IMR-90 (cell line): ENCODE measurements around the gene CRIM1. TPM values are rescaled to one million over a fixed set of nuclear protein-coding genes. Genes with fewer than 3 reads are reported as not detected.

ENCODE experiments used
- ATAC-seq: fragments of 200-7000 bp; cut with Tn5 transposase; 2 replicates; pipeline ENCODE4 v1.9.1; 2020; ENCODE audit warnings: low read depth, mild to moderate bottlenecking, moderate library complexity
- BruUV-seq: library from RNA; stranded (reverse); fragments of 400-500 nt; replicated peaks from 2 replicates; lab custom pipeline; 2021; lab: Mats Ljungman, UMichigan
- CTCF ChIA-PET: fragments of 300-600 bp; formaldehyde crosslinking; extraction: SDS; loops from one replicate; lab custom pipeline; 2021; ENCODE audit warnings: antibody characterized with exemption; lab: Yijun Ruan, JAX
- POLR2A ChIA-PET: fragments of 300-600 bp; sonication (Branson Sonifier 250); formaldehyde crosslinking; loops from one replicate; lab custom pipeline; 2022; ENCODE audit warnings: antibody characterized with exemption; ENCODE audit not compliant: unreplicated experiment; lab: Charles Lee
- DNase-seq: peaks from one replicate; pipeline ENCODE4 v3.0.0; 2013
- H2AFZ ChIP-seq: replicated peaks from 2 replicates; pipeline ENCODE3; 2013; ENCODE audit warnings: low read length, mild to moderate bottlenecking; ENCODE audit not compliant: poor library complexity
- H2AK5ac ChIP-seq: 2 replicates; pipeline ENCODE4 v1.6.1; 2013; ENCODE audit warnings: low read depth, low read length, inconsistent platforms
- H2AK9ac ChIP-seq: replicated peaks from 2 replicates; pipeline ENCODE3; 2013; ENCODE audit warnings: mild to moderate bottlenecking, low read depth, low read length, moderate library complexity; ENCODE audit not compliant: poor library complexity
- H2BK120ac ChIP-seq: 2 replicates; pipeline ENCODE4 v1.6.1; 2013; ENCODE audit warnings: low read depth, low read length, inconsistent platforms
- H2BK15ac ChIP-seq: 3 replicates; pipeline ENCODE4 v1.6.1; 2013; ENCODE audit warnings: low read depth, low read length, inconsistent platforms
- H2BK20ac ChIP-seq: 2 replicates; pipeline ENCODE4 v1.6.1; 2013; ENCODE audit warnings: low read depth, mild to moderate bottlenecking, inconsistent platforms, low read length, moderate library complexity
- H2BK5ac ChIP-seq: 2 replicates; pipeline ENCODE4 v1.6.1; 2013; ENCODE audit warnings: mild to moderate bottlenecking, low read depth, low read length, inconsistent platforms; ENCODE audit not compliant: poor library complexity, severe bottlenecking
- H3K14ac ChIP-seq: replicated peaks from 2 replicates; pipeline ENCODE4 v1.6.1; 2013; ENCODE audit warnings: low read depth, low read length, inconsistent platforms
- H3K18ac ChIP-seq: 2 replicates; pipeline ENCODE4 v1.6.1; 2013; ENCODE audit warnings: low read depth, low read length, control low read depth
- H3K23ac ChIP-seq: 2 replicates; pipeline ENCODE4 v1.6.1; 2013; ENCODE audit warnings: low read depth, low read length, inconsistent platforms
- H3K27ac ChIP-seq: 2 replicates; pipeline ENCODE4 v1.5.1; 2013; ENCODE audit warnings: mild to moderate bottlenecking, control low read depth, low read length; ENCODE audit not compliant: insufficient read depth
- H3K27me3 ChIP-seq: 2 replicates; pipeline ENCODE4 v1.6.1; 2013; ENCODE audit warnings: low read length; ENCODE audit not compliant: control insufficient read depth, insufficient read depth
- H3K36me3 ChIP-seq: 2 replicates; pipeline ENCODE4 v1.6.1; 2013; ENCODE audit warnings: low read length, mixed read lengths; ENCODE audit not compliant: control insufficient read depth, insufficient read depth
- H3K4ac ChIP-seq: 2 replicates; pipeline ENCODE4 v1.6.1; 2013; ENCODE audit warnings: low read depth, low read length, inconsistent platforms
- H3K4me1 ChIP-seq: 2 replicates; pipeline ENCODE4 v1.6.1; 2013; ENCODE audit warnings: low read length, mixed read lengths; ENCODE audit not compliant: control insufficient read depth, insufficient read depth
- H3K4me2 ChIP-seq: 2 replicates; pipeline ENCODE4 v1.6.1; 2013; ENCODE audit warnings: low read depth, mild to moderate bottlenecking, control low read depth, low read length, moderate library complexity
- H3K4me3 ChIP-seq: 2 replicates; pipeline ENCODE4 v1.5.1; 2013; ENCODE audit warnings: low read depth, mild to moderate bottlenecking, control low read depth, low read length, moderate library complexity; ENCODE audit not compliant: insufficient read depth
- H3K56ac ChIP-seq: 2 replicates; pipeline ENCODE4 v1.6.1; 2013; ENCODE audit warnings: low read length, inconsistent platforms; ENCODE audit not compliant: insufficient read depth; ENCODE audit errors: extremely low read depth
- H3K79me1 ChIP-seq, 2 experiments: 2 replicates each; pipeline ENCODE4 v1.6.1; 2013; ENCODE audit warnings: low read length in 2 of 2, inconsistent platforms in 1 of 2, low read depth in 1 of 2
- H3K9ac ChIP-seq: 2 replicates; pipeline ENCODE4 v1.6.1; 2013; ENCODE audit warnings: low read depth, low read length, control low read depth
- H3K9me1 ChIP-seq: 2 replicates; pipeline ENCODE4 v1.6.1; 2013; ENCODE audit warnings: low read length, inconsistent platforms; ENCODE audit not compliant: insufficient read depth
- H3K9me3 ChIP-seq: 2 replicates; pipeline ENCODE4 v1.6.1; 2013; ENCODE audit warnings: low read length; ENCODE audit not compliant: control insufficient read depth, insufficient read depth
- H4K20me1 ChIP-seq: 2 replicates; pipeline ENCODE4 v1.6.1; 2013; ENCODE audit warnings: low read length, inconsistent platforms; ENCODE audit not compliant: insufficient read depth
- H4K5ac ChIP-seq: 2 replicates; pipeline ENCODE4 v1.6.1; 2013; ENCODE audit warnings: mild to moderate bottlenecking, low read depth, low read length, control low read depth
- H4K8ac ChIP-seq, 2 experiments: 2 replicates each; pipeline ENCODE4 v1.6.1; 2013; ENCODE audit warnings: low read depth in 2 of 2, low read length in 2 of 2, control low read depth in 1 of 2, inconsistent platforms in 1 of 2
- H4K91ac ChIP-seq: 2 replicates; pipeline ENCODE4 v1.6.1; 2013; ENCODE audit warnings: low read depth, low read length, inconsistent platforms; ENCODE audit not compliant: insufficient read depth
- BHLHE40 ChIP-seq: fragments of 150-350 bp; IDR thresholded peaks from 2 replicates; pipeline ENCODE4 v1.6.1; 2016; ENCODE audit warnings: mild to moderate bottlenecking, low read depth, low read length
- CEBPB ChIP-seq: IDR thresholded peaks from 2 replicates; pipeline ENCODE4 v1.6.1; 2012; ENCODE audit warnings: low read depth, low read length, improper control_type of control experiment
- CTCF ChIP-seq: conservative IDR thresholded peaks from 2 replicates; pipeline ENCODE4 v1.5.1; 2012; ENCODE audit warnings: mild to moderate bottlenecking, low read depth, low read length, improper control_type of control experiment
- ELK1 ChIP-seq: fragments of 150-350 bp; IDR thresholded peaks from 2 replicates; pipeline ENCODE4 v1.6.1; 2016; ENCODE audit warnings: low read depth, mild to moderate bottlenecking, low read length, moderate library complexity, borderline replicate concordance
- FOS ChIP-seq: fragments of 150-350 bp; IDR thresholded peaks from 2 replicates; pipeline ENCODE4 v1.6.1; 2016; ENCODE audit warnings: low read depth, low read length
- MAZ ChIP-seq: IDR thresholded peaks from 2 replicates; pipeline ENCODE4 v1.6.1; 2012; ENCODE audit warnings: low read depth, mild to moderate bottlenecking, low read length, improper control_type of control experiment, moderate library complexity, borderline replicate concordance
- MXI1 ChIP-seq: IDR thresholded peaks from 2 replicates; pipeline ENCODE4 v1.6.1; 2012; ENCODE audit warnings: low read depth, mild to moderate bottlenecking, low read length, moderate library complexity, borderline replicate concordance
- NFE2L2 ChIP-seq: fragments of 150-350 bp; IDR thresholded peaks from 2 replicates; pipeline ENCODE4 v1.6.1; 2016; ENCODE audit warnings: low read depth, mild to moderate bottlenecking, low read length
- POLR2A ChIP-seq: IDR thresholded peaks from 2 replicates; pipeline ENCODE4 v1.6.1; 2012; ENCODE audit warnings: mild to moderate bottlenecking, low read depth, low read length
- RAD21 ChIP-seq: IDR thresholded peaks from 2 replicates; pipeline ENCODE4 v1.6.1; 2012; ENCODE audit warnings: low read length, improper control_type of control experiment
- RCOR1 ChIP-seq: IDR thresholded peaks from 2 replicates; pipeline ENCODE4 v1.6.1; 2012; ENCODE audit warnings: mild to moderate bottlenecking, low read length, improper control_type of control experiment; ENCODE audit not compliant: insufficient replicate concordance
- RFX5 ChIP-seq: IDR thresholded peaks from 2 replicates; pipeline ENCODE4 v1.8.0; 2012; ENCODE audit warnings: low read depth, mild to moderate bottlenecking, low read length, moderate library complexity
- USF2 ChIP-seq: fragments of 150-350 bp; IDR thresholded peaks from 2 replicates; pipeline ENCODE4 v1.6.1; 2017; ENCODE audit warnings: mild to moderate bottlenecking, antibody characterized with exemption, low read length, low read depth
- WGBS, 2 experiments: methylation state at CpG; one replicate each; pipeline versions ENCODE4 v1.1.5 to v1.1.7; 2013; ENCODE audit warnings: missing lambda C conversion rate in 2 of 2; ENCODE audit not compliant: insufficient read length in 1 of 2; ENCODE audit errors: extremely low coverage in 2 of 2; 5-methylcytosine and 5-hydroxymethylcytosine counted together
- dilution Hi-C: fragments of 300-500 bp; cut with HindIII; formaldehyde crosslinking; loops from one replicate; pipeline ENCODE4 v1.14.3; 2018; ENCODE audit warnings: low sequenced_read_pairs; ENCODE audit not compliant: unreplicated experiment
- in situ Hi-C: fragments of 300-500 bp; cut with MboI; formaldehyde crosslinking; loops from 3 replicates; pipeline ENCODE4 v1.14.3; 2019; ENCODE audit warnings: low sequenced_read_pairs, inconsistent platforms, mixed read lengths
- intact Hi-C: fragments of 100-400 bp; cut with micrococcal nuclease; formaldehyde crosslinking; loops from 2 replicates; pipeline ENCODE4 v1.10.0; 2022
- polyA plus RNA-seq, 3 experiments: library from polyadenylated mRNA; depleted of rRNA; stranded (reverse); fragments of >200 nt; gene quantifications; 2 replicates each; pipeline ENCODE4 v1.2.3, GENCODE V29; 2012; ENCODE audit warnings: low replicate concordance in 1 of 3
- total RNA-seq: library from RNA; depleted of rRNA; stranded (reverse); fragments of >200 nt; gene quantifications from 2 replicates; pipeline ENCODE4 v1.2.3, GENCODE V29; 2012

CRIM1 gene
- total and polyA plus RNA-seq, 2 of the 4 experiments (the other 2 are of a cell fraction) = 285 to 490 TPM

GRCh38 chr2:36330473-36331395 is 24.8 kb upstream of the CRIM1 start:
- peak overlapping the region; percentile 96 for H2BK120ac ChIP-seq
- peak overlapping the region; percentile 73 to 89; a peak in 3 of 4 replicates for H4K8ac ChIP-seq
- POLR2A ChIA-PET = no interaction called here
- no peaks in the 10 kb centered on the region for H3K36me3 ChIP-seq
- peak overlapping the region; percentile 2 for H3K23ac ChIP-seq
- in situ Hi-C loops = no loop called here
- no TSS peak for BruUV-seq
- peak overlapping the region; percentile 80 for H2AFZ ChIP-seq
- ATAC-seq (peak; percentile 43), DNase-seq (peak; percentile 29)
- H2AK5ac ChIP-seq = peak overlapping the region; percentile 71; the same call in 1 of the 2 replicates
- peak overlapping the region; percentile 63 for H3K27ac ChIP-seq
- no peaks in the 10 kb centered on the region for H3K27me3 ChIP-seq
- H3K4me3 ChIP-seq = no peak overlapping the region
- H2BK15ac ChIP-seq = peak overlapping the region; percentile 63
- H3K4ac ChIP-seq = peak overlapping the region; percentile 92
- no peaks in the 10 kb centered on the region for H3K9me3 ChIP-seq
- CTCF ChIA-PET = interaction anchor here (1.0 kb wide), 1 partner anchor 334 kb away, joined by 3 read pairs; no protein-coding TSS in a partner anchor
- H2BK20ac ChIP-seq = peak overlapping the region; percentile 92
- intact Hi-C loops = loop anchor here (1.0 kb wide), 1 partner anchor 9 kb away; no protein-coding TSS in a partner anchor
- 88% methylated on average over 1 of the region's 3 CpGs; no CpG with 5 or more reads in 1 of the 2 experiments for WGBS, 2 experiments
- peak overlapping the region; percentile 6; the same call in 1 of the 2 replicates for H3K9ac ChIP-seq
- H3K4me2 ChIP-seq = peak overlapping the region; percentile 49; the same call in 1 of the 2 replicates
- H4K5ac ChIP-seq = peak overlapping the region; percentile 50
- H2BK5ac ChIP-seq = peak overlapping the region; percentile 77
- no peaks in the 10 kb centered on the region; a peak in 1 of 4 replicates for H3K79me1 ChIP-seq
- H3K56ac ChIP-seq = peak overlapping the region; percentile 63; the same call in 1 of the 2 replicates
- no peaks in the 10 kb centered on the region for H4K20me1 ChIP-seq
- H3K14ac ChIP-seq = peak overlapping the region; percentile 86
- H3K4me1 ChIP-seq = peaks cover 10% of the 10 kb centered on the region
- peak overlapping the region; percentile 64 for H3K18ac ChIP-seq
- dilution Hi-C loops = no loop called here
- peak overlapping the region; percentile 92 for H4K91ac ChIP-seq
- H3K9me1 ChIP-seq = peaks cover 3% of the 10 kb centered on the region; the same call in 1 of the 2 replicates
- no peak overlapping the region for H2AK9ac ChIP-seq
- TF ChIP-seq MAZ = no peak
- TF ChIP-seq BHLHE40 = no peak
- TF ChIP-seq RFX5 = no peak
- TF ChIP-seq FOS = no peak
- TF ChIP-seq USF2 = no peak
- no peak for TF ChIP-seq POLR2A
- TF ChIP-seq RCOR1 = no peak
- TF ChIP-seq MXI1 = no peak
- TF ChIP-seq RAD21 = no peak
- no peak for TF ChIP-seq CEBPB
- no peak for TF ChIP-seq ELK1
- TF ChIP-seq NFE2L2 = no peak
- TF ChIP-seq CTCF = no peak
